Measurements from ENCODE around the gene RMDN3.

RMDN3 gene

DNA sequence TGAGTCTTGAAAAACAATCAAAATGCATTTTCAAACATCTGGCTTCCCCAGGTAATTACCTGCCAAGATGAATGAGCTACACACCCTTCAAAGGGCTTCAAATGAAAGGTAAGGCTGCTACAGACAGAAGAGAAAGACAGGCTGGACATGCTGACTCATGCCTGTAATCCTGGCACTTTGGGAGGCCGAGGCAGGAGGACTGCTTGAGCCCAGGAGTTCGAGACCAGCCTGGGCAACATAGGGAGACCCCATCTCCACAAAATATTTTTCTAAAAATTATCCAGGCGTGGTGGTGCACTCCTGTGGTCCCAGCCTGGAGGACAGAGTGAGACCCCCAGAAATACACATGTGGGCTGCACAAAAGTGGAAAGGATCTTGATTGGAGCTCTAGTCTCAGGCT lies 37.3 kb upstream of the RMDN3 start:
- peaks cover 19% of the 10 kb centered on the region for H3K79me2 ChIP-seq (ENCODE audit: control insufficient read depth, low read length)
- H3K4me1 ChIP-seq (ENCODE audit: control insufficient read depth, low read length), result no peaks in the 10 kb centered on the region

DNA sequence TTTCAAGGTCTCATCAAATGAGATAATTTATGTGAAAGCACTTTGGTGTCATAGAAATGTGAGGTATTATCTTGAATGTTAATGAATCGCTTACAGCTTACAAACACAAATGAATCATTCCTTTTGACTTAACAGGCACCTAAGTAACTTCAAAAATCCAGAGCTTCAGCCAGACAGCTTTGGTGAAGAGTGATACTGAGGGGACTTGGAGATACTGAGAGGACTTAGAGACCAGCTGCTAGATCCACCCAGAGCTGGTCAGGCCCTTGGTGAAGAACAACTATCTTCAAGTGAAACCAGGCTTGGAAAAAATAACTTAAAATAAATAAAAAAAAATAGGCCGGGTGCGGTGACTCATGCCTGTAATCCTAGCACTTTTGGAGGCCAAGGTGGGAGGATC lies 35.7 kb upstream of the RMDN3 start:
- H3K4me1 ChIP-seq (ENCODE audit: control insufficient read depth, low read length), result no peaks in the 10 kb centered on the region
- no peak overlapping the region for H3K27ac ChIP-seq (ENCODE audit: low read depth, low read length)
- H3K4me2 ChIP-seq (ENCODE audit: low read length), result no peak overlapping the region
- no peak overlapping the region for H3K4me3 ChIP-seq (ENCODE audit: low read length)
- no peaks in the 10 kb centered on the region for H3K9me3 ChIP-seq (ENCODE audit: control insufficient read depth, insufficient read depth, low read length)
- no peaks in the 10 kb centered on the region for H3F3A ChIP-seq (ENCODE audit: control insufficient read depth, insufficient read depth)
- no peaks in the 10 kb centered on the region for H3K27me3 ChIP-seq (ENCODE audit: control insufficient read depth, low read length)
- H4K20me1 ChIP-seq (ENCODE audit: control insufficient read depth, insufficient read depth, low read depth, low read length), result 0 out of 2 replicates have a peak, but pooled peaks cover 4% of the 10 kb centered on the region
- H3K79me2 ChIP-seq (ENCODE audit: control insufficient read depth, low read length), result peaks cover 23% of the 10 kb centered on the region
- no peaks in the 10 kb centered on the region for H3K9me2 ChIP-seq (replicated peaks; ENCODE audit: control insufficient read depth, low read length)
- TF ChIP-seq, protein P1, sequence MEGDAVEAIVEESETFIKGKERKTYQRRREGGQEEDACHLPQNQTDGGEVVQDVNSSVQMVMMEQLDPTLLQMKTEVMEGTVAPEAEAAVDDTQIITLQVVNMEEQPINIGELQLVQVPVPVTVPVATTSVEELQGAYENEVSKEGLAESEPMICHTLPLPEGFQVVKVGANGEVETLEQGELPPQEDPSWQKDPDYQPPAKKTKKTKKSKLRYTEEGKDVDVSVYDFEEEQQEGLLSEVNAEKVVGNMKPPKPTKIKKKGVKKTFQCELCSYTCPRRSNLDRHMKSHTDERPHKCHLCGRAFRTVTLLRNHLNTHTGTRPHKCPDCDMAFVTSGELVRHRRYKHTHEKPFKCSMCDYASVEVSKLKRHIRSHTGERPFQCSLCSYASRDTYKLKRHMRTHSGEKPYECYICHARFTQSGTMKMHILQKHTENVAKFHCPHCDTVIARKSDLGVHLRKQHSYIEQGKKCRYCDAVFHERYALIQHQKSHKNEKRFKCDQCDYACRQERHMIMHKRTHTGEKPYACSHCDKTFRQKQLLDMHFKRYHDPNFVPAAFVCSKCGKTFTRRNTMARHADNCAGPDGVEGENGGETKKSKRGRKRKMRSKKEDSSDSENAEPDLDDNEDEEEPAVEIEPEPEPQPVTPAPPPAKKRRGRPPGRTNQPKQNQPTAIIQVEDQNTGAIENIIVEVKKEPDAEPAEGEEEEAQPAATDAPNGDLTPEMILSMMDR (IDR thresholded peaks at IDR 0.05; ENCODE audit: low read depth, low read length, poor library complexity, severe bottlenecking), result no peak
- no peak for TF ChIP-seq EZH2phosphoT487 (IDR thresholded peaks at IDR 0.05; ENCODE audit: borderline replicate concordance, low read length)
- H3K36me3 ChIP-seq (ENCODE audit: control insufficient read depth, low read length), result 0 out of 2 replicates have a peak, but pooled peaks cover 2% of the 10 kb centered on the region

More for the DNA sequence above, 37.3 kb upstream of the RMDN3 start:
- Histone ChIP-seq H3K4me3 (ENCODE audit: low read length) (no peak overlapping the region), H3F3A (ENCODE audit: control insufficient read depth, insufficient read depth) (no peaks in the 10 kb centered on the region), H4K20me1 (ENCODE audit: control insufficient read depth, insufficient read depth, low read depth, low read length) (0 out of 2 replicates have a peak, but pooled peaks cover 4% of the 10 kb centered on the region), H3K27ac (ENCODE audit: low read depth, low read length) (no peak overlapping the region), H3K36me3 (ENCODE audit: control insufficient read depth, low read length) (0 out of 2 replicates have a peak, but pooled peaks cover 2% of the 10 kb centered on the region), H3K27me3 (ENCODE audit: control insufficient read depth, low read length) (no peaks in the 10 kb centered on the region), H3K4me2 (ENCODE audit: low read length) (no peak overlapping the region), H3K9me3 (ENCODE audit: control insufficient read depth, insufficient read depth, low read length) (no peaks in the 10 kb centered on the region), H3K9me2 (replicated peaks; ENCODE audit: control insufficient read depth, low read length) (no peaks in the 10 kb centered on the region)
- TF ChIP-seq, protein P1 (IDR thresholded peaks at IDR 0.05; ENCODE audit: low read depth, low read length, poor library complexity, severe bottlenecking), result no peak
- TF ChIP-seq EZH2phosphoT487 (IDR thresholded peaks at IDR 0.05; ENCODE audit: borderline replicate concordance, low read length), result no peak

DNA sequence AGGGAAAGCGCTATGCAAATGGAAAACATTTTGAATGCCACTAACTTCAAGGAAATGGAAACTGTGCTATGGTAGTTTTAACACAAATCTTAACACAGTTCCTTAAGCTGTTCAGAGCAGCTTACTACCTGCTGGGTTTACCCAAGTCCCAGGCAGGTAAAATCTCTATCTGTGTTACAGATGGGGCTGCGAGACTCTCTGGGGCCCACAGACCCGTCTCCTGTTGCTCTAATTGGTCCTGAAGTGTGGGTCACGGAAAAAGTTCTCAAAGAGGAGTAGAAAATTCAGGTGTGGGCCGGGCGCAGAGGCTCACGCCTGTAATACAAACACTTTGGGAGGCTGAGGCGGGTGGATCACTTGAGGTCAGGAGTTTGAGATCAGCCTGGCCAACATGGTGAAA lies 34.9 kb upstream of the RMDN3 start:
- no peaks in the 10 kb centered on the region for H3F3A ChIP-seq (ENCODE audit: control insufficient read depth, insufficient read depth)
- H3K4me1 ChIP-seq (ENCODE audit: control insufficient read depth, low read length), result no peaks in the 10 kb centered on the region
- peaks cover 20% of the 10 kb centered on the region for H3K79me2 ChIP-seq (ENCODE audit: control insufficient read depth, low read length)
- 0 out of 2 replicates have a peak, but pooled peaks cover 2% of the 10 kb centered on the region for H3K36me3 ChIP-seq (ENCODE audit: control insufficient read depth, low read length)
- TF ChIP-seq EZH2phosphoT487 (IDR thresholded peaks at IDR 0.05; ENCODE audit: borderline replicate concordance, low read length), result no peak
- TF ChIP-seq, protein P1 (IDR thresholded peaks at IDR 0.05; ENCODE audit: low read depth, low read length, poor library complexity, severe bottlenecking), result no peak
- H3K27me3 ChIP-seq (ENCODE audit: control insufficient read depth, low read length), result no peaks in the 10 kb centered on the region
- no peaks in the 10 kb centered on the region for H3K9me2 ChIP-seq (replicated peaks; ENCODE audit: control insufficient read depth, low read length)
- H3K9me3 ChIP-seq (ENCODE audit: control insufficient read depth, insufficient read depth, low read length), result no peaks in the 10 kb centered on the region
- no peak overlapping the region for H3K4me2 ChIP-seq (ENCODE audit: low read length)
- H4K20me1 ChIP-seq (ENCODE audit: control insufficient read depth, insufficient read depth, low read depth, low read length), result 0 out of 2 replicates have a peak, but pooled peaks cover 4% of the 10 kb centered on the region
- H3K4me3 ChIP-seq (ENCODE audit: low read length), result no peak overlapping the region
- no peak overlapping the region for H3K27ac ChIP-seq (ENCODE audit: low read depth, low read length)
